ENCODE data around the gene BMPER. TPM values are rescaled to one million over a fixed set of nuclear protein-coding genes. Genes with fewer than 3 reads are reported as not detected.

Gene BMPER
- polyA plus RNA-seq, 1 donor from 2014 or later = not detected

- H3K27ac Mint-ChIP-seq = no peak overlapping the region
- peaks cover 3% of the 10 kb centered on the region for H3K36me3 Mint-ChIP-seq
- no peak overlapping the region for H3K4me3 Mint-ChIP-seq
- H3K4me1 Mint-ChIP-seq = no peaks in the 10 kb centered on the region
- H3K9me3 Mint-ChIP-seq = peaks cover 5 to 11% (median 6%) of the 10 kb centered on the region in 3 donors
- H3K27me3 Mint-ChIP-seq = peaks cover 1% of the 10 kb centered on the region
These were observed 226.0 kb downstream of the BMPER start for GRCh38 chr7:34131371-34131770.

- H3K27ac Mint-ChIP-seq = peak overlapping the region in 1 of 3 donors; percentile 73
- no peak overlapping the region for H3K4me3 Mint-ChIP-seq
- H3K9me3 Mint-ChIP-seq = peaks cover 0 to 3% (median 3%) of the 10 kb centered on the region in 3 donors
- H3K27me3 Mint-ChIP-seq = peaks cover 1% of the 10 kb centered on the region
- no peaks in the 10 kb centered on the region for H3K4me1 Mint-ChIP-seq
- peaks cover 1% of the 10 kb centered on the region for H3K36me3 Mint-ChIP-seq
These were observed 228.1 kb downstream of the BMPER start for GRCh38 chr7:34133356-34133982.

GRCh38 chr7:34133983-34134782 lies 228.8 kb downstream of the BMPER start:
- Mint-ChIP-seq H3K9me3 (peaks cover 0 to 3% (median 3%) of the 10 kb centered on the region in 3 donors), H3K4me1 (no peaks in the 10 kb centered on the region), H3K36me3 (peaks cover 1% of the 10 kb centered on the region), H3K27ac (peak overlapping the region in 1 of 3 donors; percentile 73), H3K4me3 (no peak overlapping the region), H3K27me3 (peaks cover 1% of the 10 kb centered on the region)

- H3K27ac Mint-ChIP-seq = no peak overlapping the region
- H3K27me3 Mint-ChIP-seq = no peaks in the 10 kb centered on the region
- no peak overlapping the region for H3K4me3 Mint-ChIP-seq
- H3K4me1 Mint-ChIP-seq = no peaks in the 10 kb centered on the region
- H3K9me3 Mint-ChIP-seq = peaks cover 0 to 3% (median 3%) of the 10 kb centered on the region in 3 donors
- H3K36me3 Mint-ChIP-seq = no peaks in the 10 kb centered on the region
These were observed 230.6 kb downstream of the BMPER start for GRCh38 chr7:34135924-34136323.

- Mint-ChIP-seq H3K9me3 (peaks cover 1 to 3% (median 3%) of the 10 kb centered on the region in 3 donors), H3K27me3 (no peaks in the 10 kb centered on the region), H3K36me3 (no peaks in the 10 kb centered on the region), H3K4me1 (no peaks in the 10 kb centered on the region), H3K27ac (no peak overlapping the region), H3K4me3 (no peak overlapping the region)
These were observed 231.4 kb downstream of the BMPER start for GRCh38 chr7:34136698-34137097.

- Mint-ChIP-seq H3K27ac (no peak overlapping the region), H3K36me3 (no peaks in the 10 kb centered on the region), H3K27me3 (no peaks in the 10 kb centered on the region)
These were observed 231.8 kb downstream of the BMPER start for GRCh38 chr7:34137176-34137575.

GRCh38 chr7:34138483-34138882 lies 233.1 kb downstream of the BMPER start:
- H3K9me3 Mint-ChIP-seq = peaks cover 2 to 3% (median 3%) of the 10 kb centered on the region in 3 donors
- no peaks in the 10 kb centered on the region for H3K4me1 Mint-ChIP-seq
- H3K4me3 Mint-ChIP-seq = no peak overlapping the region
- no peaks in the 10 kb centered on the region for H3K27me3 Mint-ChIP-seq
- no peaks in the 10 kb centered on the region for H3K36me3 Mint-ChIP-seq
- no peak overlapping the region for H3K27ac Mint-ChIP-seq

More at GRCh38 chr7:34137176-34137575, 231.8 kb downstream of the BMPER start:
- H3K4me1 Mint-ChIP-seq = no peaks in the 10 kb centered on the region
- H3K9me3 Mint-ChIP-seq = peaks cover 2 to 3% (median 3%) of the 10 kb centered on the region in 3 donors
- no peak overlapping the region for H3K4me3 Mint-ChIP-seq

GRCh38 chr7:34139086-34139485 lies 233.7 kb downstream of the BMPER start:
- Mint-ChIP-seq H3K36me3 (no peaks in the 10 kb centered on the region), H3K4me1 (no peaks in the 10 kb centered on the region), H3K27me3 (no peaks in the 10 kb centered on the region), H3K4me3 (no peak overlapping the region), H3K9me3 (peaks cover 3 to 5% (median 3%) of the 10 kb centered on the region in 3 donors), H3K27ac (no peak overlapping the region)

- Mint-ChIP-seq H3K4me1 (no peaks in the 10 kb centered on the region), H3K36me3 (no peaks in the 10 kb centered on the region), H3K4me3 (no peak overlapping the region), H3K27me3 (no peaks in the 10 kb centered on the region), H3K27ac (no peak overlapping the region), H3K9me3 (peaks cover 3 to 9% (median 3%) of the 10 kb centered on the region in 3 donors)
These were observed 234.7 kb downstream of the BMPER start for GRCh38 chr7:34140066-34140465.

- Mint-ChIP-seq H3K4me1 (no peaks in the 10 kb centered on the region), H3K27ac (no peak overlapping the region), H3K36me3 (no peaks in the 10 kb centered on the region), H3K27me3 (no peaks in the 10 kb centered on the region), H3K4me3 (no peak overlapping the region), H3K9me3 (peaks cover 0 to 9% (median 8%) of the 10 kb centered on the region in 3 donors)
These were observed 238.1 kb downstream of the BMPER start for GRCh38 chr7:34143402-34143801.

- no peak overlapping the region for H3K4me3 Mint-ChIP-seq
- no peaks in the 10 kb centered on the region for H3K4me1 Mint-ChIP-seq
- peaks cover 0 to 9% (median 5%) of the 10 kb centered on the region in 3 donors for H3K9me3 Mint-ChIP-seq
- no peaks in the 10 kb centered on the region for H3K27me3 Mint-ChIP-seq
- H3K27ac Mint-ChIP-seq = no peak overlapping the region
- no peaks in the 10 kb centered on the region for H3K36me3 Mint-ChIP-seq
These were observed 240.3 kb downstream of the BMPER start for GRCh38 chr7:34145603-34146002.

- H3K9me3 Mint-ChIP-seq = no peaks in the 10 kb centered on the region
- no peak overlapping the region for H3K27ac Mint-ChIP-seq
- no peak overlapping the region for H3K4me3 Mint-ChIP-seq
- H3K27me3 Mint-ChIP-seq = no peaks in the 10 kb centered on the region
- H3K36me3 Mint-ChIP-seq = no peaks in the 10 kb centered on the region
- H3K4me1 Mint-ChIP-seq = no peaks in the 10 kb centered on the region
These were observed 248.4 kb downstream of the BMPER start for GRCh38 chr7:34153656-34154270.

GRCh38 chr7:34155220-34155908 lies 250.0 kb downstream of the BMPER start:
- Mint-ChIP-seq H3K4me3 (no peak overlapping the region), H3K27ac (no peak overlapping the region), H3K36me3 (no peaks in the 10 kb centered on the region), H3K9me3 (no peaks in the 10 kb centered on the region), H3K4me1 (no peaks in the 10 kb centered on the region), H3K27me3 (no peaks in the 10 kb centered on the region)

- Mint-ChIP-seq H3K4me3 (peak overlapping the region in 1 of 4 donors; percentile 49), H3K27me3 (no peaks in the 10 kb centered on the region), H3K27ac (no peak overlapping the region), H3K4me1 (no peaks in the 10 kb centered on the region), H3K9me3 (no peaks in the 10 kb centered on the region), H3K36me3 (no peaks in the 10 kb centered on the region)
These were observed 251.0 kb downstream of the BMPER start for GRCh38 chr7:34156336-34156735.

- H3K4me3 Mint-ChIP-seq = no peak overlapping the region
- no peak overlapping the region for H3K27ac Mint-ChIP-seq
- no peaks in the 10 kb centered on the region for H3K4me1 Mint-ChIP-seq
- H3K36me3 Mint-ChIP-seq = no peaks in the 10 kb centered on the region
- H3K27me3 Mint-ChIP-seq = no peaks in the 10 kb centered on the region
- no peaks in the 10 kb centered on the region for H3K9me3 Mint-ChIP-seq
These were observed 251.8 kb downstream of the BMPER start for GRCh38 chr7:34157137-34157536.
